SH-SY5Y (cell line): ENCODE data around the gene UBE2G1.

Experiments
- GATA2 ChIP-seq: IDR thresholded peaks from 2 replicates; pipeline ENCODE4 v1.6.1; 2011; ENCODE audit warnings: mild to moderate bottlenecking, low read depth, low read length
- GATA3 ChIP-seq: IDR thresholded peaks from 2 replicates; pipeline ENCODE4 v1.6.1; 2011; ENCODE audit warnings: low read depth, mild to moderate bottlenecking, low read length, moderate library complexity

- TF ChIP-seq GATA2 (no peak), GATA3 (no peak)
These were observed 56.0 kb downstream of the UBE2G1 start for GRCh38 chr17:4310354-4311060.
